ENCODE data around the gene IRF9.
A peak's percentile ranks its signal among the peaks of the same experiment; 100 is the strongest.

IRF9 gene

GRCh38 chr14:24130717-24131548, 30.1 kb upstream of the IRF9 start:
- H3K36me3 ChIP-seq: no peaks in the 10 kb centered on the region; the same call in 1 of the 2 replicates
- TF ChIP-seq Cebpa-rat (IDR thresholded peaks at IDR 0.05): no peak
- H4K20me1 ChIP-seq: no peaks in the 10 kb centered on the region
- 0 out of 2 replicates have a peak overlapping the region, but pooled peaks have one; percentile 6 for H3K9ac ChIP-seq
- H3K4me3 ChIP-seq: no peak overlapping the region
- H3K9me3 ChIP-seq: no peaks in the 10 kb centered on the region
- H3K27ac ChIP-seq: no peak overlapping the region
- H3K27me3 ChIP-seq: no peaks in the 10 kb centered on the region
- peaks cover 50% of the 10 kb centered on the region for H3K4me1 ChIP-seq
- peak overlapping the region; percentile 40 for H3K4me2 ChIP-seq

GRCh38 chr14:24131549-24131966, 29.5 kb upstream of the IRF9 start:
- H3K9ac ChIP-seq: no peak overlapping the region
- TF ChIP-seq Cebpa-rat (IDR thresholded peaks at IDR 0.05): no peak
- H3K4me2 ChIP-seq: no peak overlapping the region
- H3K4me3 ChIP-seq: no peak overlapping the region
- H4K20me1 ChIP-seq: peaks cover 4% of the 10 kb centered on the region; the same call in 1 of the 2 replicates
- H3K27me3 ChIP-seq: no peaks in the 10 kb centered on the region
- no peaks in the 10 kb centered on the region; the same call in 1 of the 2 replicates for H3K36me3 ChIP-seq
- no peak overlapping the region for H3K27ac ChIP-seq
- H3K4me1 ChIP-seq: peaks cover 44% of the 10 kb centered on the region
- H3K9me3 ChIP-seq: no peaks in the 10 kb centered on the region

- H3K9me3 ChIP-seq: no peaks in the 10 kb centered on the region
- no peak overlapping the region for H3K4me2 ChIP-seq
These were observed 28.9 kb upstream of the IRF9 start for GRCh38 chr14:24132061-24132685.

GRCh38 chr14:24132976-24133375, 28.1 kb upstream of the IRF9 start:
- peaks cover 44% of the 10 kb centered on the region for H3K4me1 ChIP-seq
- H3K4me3 ChIP-seq: no peak overlapping the region
- H3K9me3 ChIP-seq: no peaks in the 10 kb centered on the region
- TF ChIP-seq Cebpa-rat (IDR thresholded peaks at IDR 0.05): no peak
- H3K27me3 ChIP-seq: no peaks in the 10 kb centered on the region
- peaks cover 18% of the 10 kb centered on the region for H4K20me1 ChIP-seq
- no peak overlapping the region for H3K4me2 ChIP-seq
- H3K27ac ChIP-seq: no peak overlapping the region
- peaks cover 10% of the 10 kb centered on the region for H3K36me3 ChIP-seq
- no peak overlapping the region for H3K9ac ChIP-seq

More at GRCh38 chr14:24132061-24132685, 28.9 kb upstream of the IRF9 start:
- Histone ChIP-seq H3K4me1 (peaks cover 44% of the 10 kb centered on the region), H3K9ac (0 out of 2 replicates have a peak overlapping the region, but pooled peaks have one; percentile 15), H3K27ac (no peak overlapping the region), H4K20me1 (peaks cover 10% of the 10 kb centered on the region), H3K27me3 (no peaks in the 10 kb centered on the region), H3K36me3 (peaks cover 2% of the 10 kb centered on the region), H3K4me3 (no peak overlapping the region)
- no peak for TF ChIP-seq Cebpa-rat (IDR thresholded peaks at IDR 0.05)

GRCh38 chr14:24133735-24134134, 27.3 kb upstream of the IRF9 start:
- Histone ChIP-seq H3K27ac (no peak overlapping the region), H4K20me1 (peaks cover 26% of the 10 kb centered on the region), H3K4me1 (peaks cover 47% of the 10 kb centered on the region), H3K36me3 (peaks cover 18% of the 10 kb centered on the region), H3K9ac (no peak overlapping the region), H3K9me3 (no peaks in the 10 kb centered on the region), H3K4me3 (no peak overlapping the region), H3K27me3 (no peaks in the 10 kb centered on the region), H3K4me2 (no peak overlapping the region)
- TF ChIP-seq Cebpa-rat (IDR thresholded peaks at IDR 0.05): no peak

- peaks cover 44% of the 10 kb centered on the region for H4K20me1 ChIP-seq
- no peak for TF ChIP-seq Cebpa-rat (IDR thresholded peaks at IDR 0.05)
- peak overlapping the region; percentile 96 for H3K9ac ChIP-seq
- H3K36me3 ChIP-seq: peaks cover 28% of the 10 kb centered on the region
- H3K27me3 ChIP-seq: no peaks in the 10 kb centered on the region
- peak overlapping the region; percentile 88 for H3K4me2 ChIP-seq
- H3K9me3 ChIP-seq: no peaks in the 10 kb centered on the region
- H3K27ac ChIP-seq: peak overlapping the region; percentile 96
- peak overlapping the region; percentile 100 for H3K4me3 ChIP-seq
- peaks cover 60% of the 10 kb centered on the region for H3K4me1 ChIP-seq
These were observed 25.6 kb upstream of the IRF9 start for GRCh38 chr14:24135584-24135833.

GRCh38 chr14:24135834-24136683, 25.0 kb upstream of the IRF9 start, which contains the start of gene PSME1:
TSS of gene PSME1 (plus strand) at chr14:24136194. CDS start at chr14:24136263, 69 bp downstream.
- Histone ChIP-seq H4K20me1 (peaks cover 47% of the 10 kb centered on the region), H3K4me1 (peaks cover 55% of the 10 kb centered on the region), H3K27me3 (no peaks in the 10 kb centered on the region), H3K4me3 (peak within 1 kb of the TSS; percentile 100), H3K27ac (peak within 1 kb of the TSS; percentile 96), H3K36me3 (peaks cover 28% of the 10 kb centered on the region), H3K9ac (peak within 1 kb of the TSS; percentile 96), H3K9me3 (no peaks in the 10 kb centered on the region), H3K4me2 (peak within 1 kb of the TSS; percentile 96)
- TF ChIP-seq Cebpa-rat (IDR thresholded peaks at IDR 0.05): no peak

- Histone ChIP-seq H3K27me3 (no peaks in the 10 kb centered on the region), H3K4me3 (peak overlapping the region; percentile 100), H3K9ac (peak overlapping the region; percentile 96), H3K4me1 (peaks cover 55% of the 10 kb centered on the region), H3K27ac (peak overlapping the region; percentile 96), H4K20me1 (peaks cover 47% of the 10 kb centered on the region), H3K9me3 (no peaks in the 10 kb centered on the region), H3K4me2 (peak overlapping the region; percentile 96), H3K36me3 (peaks cover 28% of the 10 kb centered on the region)
- no peak for TF ChIP-seq Cebpa-rat (IDR thresholded peaks at IDR 0.05)
These were observed 24.2 kb upstream of the IRF9 start for GRCh38 chr14:24136684-24137528.
